MCF 10A (cell line): ENCODE measurements around the gene FIZ1. TPM values are rescaled to one million over a fixed set of nuclear protein-coding genes. Genes with fewer than 3 reads are reported as not detected.
A peak's percentile ranks its signal among the peaks of the same experiment; 100 is the strongest.

Experiments used
- BruUV-seq: library from RNA; stranded (reverse); fragments of 400-500 nt; replicated peaks from 2 replicates; lab custom pipeline; 2021; lab: Mats Ljungman, UMichigan
- CTCF ChIA-PET: fragments of 300-600 bp; sonication (Branson Sonifier 250); formaldehyde crosslinking; extraction: SDS; loops from one replicate; lab custom pipeline; 2021; ENCODE audit warnings: antibody characterized with exemption, inconsistent platforms; lab: Yijun Ruan, JAX
- POLR2A ChIA-PET: fragments of 300-600, 350-650 bp; sonication (Branson Sonifier 250); formaldehyde crosslinking; extraction: SDS; loops from one replicate; lab custom pipeline; 2020; ENCODE audit warnings: antibody characterized with exemption, inconsistent platforms; lab: Yijun Ruan, JAX
- DNase-seq: peaks from one replicate; pipeline ENCODE4 v3.0.0-alpha.2; 2018; ENCODE audit not compliant: unreplicated experiment
- H3K27ac Mint-ChIP-seq: one replicate; pipeline ENCODE4 v1.8.0; 2022; ENCODE audit warnings: mild to moderate bottlenecking, low read depth, mixed read lengths; ENCODE audit not compliant: unreplicated experiment
- H3K27me3 Mint-ChIP-seq: one replicate; pipeline ENCODE4 v1.8.0; 2022; ENCODE audit warnings: mixed read lengths; ENCODE audit not compliant: insufficient read depth, unreplicated experiment
- H3K36me3 Mint-ChIP-seq: one replicate; pipeline ENCODE4 v1.8.0; 2022; ENCODE audit warnings: mild to moderate bottlenecking, moderate library complexity, mixed read lengths; ENCODE audit not compliant: insufficient read depth, unreplicated experiment
- H3K4me1 Mint-ChIP-seq: one replicate; pipeline ENCODE4 v1.8.0; 2022; ENCODE audit warnings: mixed read lengths; ENCODE audit not compliant: insufficient read depth, unreplicated experiment
- H3K4me3 Mint-ChIP-seq: one replicate; pipeline ENCODE4 v1.8.0; 2022; ENCODE audit warnings: mild to moderate bottlenecking, moderate library complexity, mixed read lengths; ENCODE audit not compliant: unreplicated experiment
- H3K9me3 Mint-ChIP-seq: one replicate; pipeline ENCODE4 v1.8.0; 2022; ENCODE audit warnings: mixed read lengths; ENCODE audit not compliant: unreplicated experiment
- CTCF ChIP-seq: fragments of 200-600 bp; IDR thresholded peaks from one replicate; pipeline ENCODE4 v1.8.0; 2022; ENCODE audit warnings: antibody characterized with exemption, mild to moderate bottlenecking; ENCODE audit not compliant: unreplicated experiment
- intact Hi-C: fragments of 100-400 bp; cut with micrococcal nuclease; formaldehyde crosslinking; loops from 2 replicates; pipeline ENCODE4 v1.14.1; 2022
- total RNA-seq: library from RNA; stranded (reverse); gene quantifications from 2 replicates; pipeline ENCODE4 v1.2.3, GENCODE V29; 2022

Gene FIZ1
- total RNA-seq, 1 experiment from 2014 or later = 16.3 TPM

- POLR2A ChIA-PET = interaction anchor here (0.7 to 3.0 kb wide), 11 partner anchors 8 to 1194 kb away, joined by 3 to 25 read pairs (median 6); partner anchors contain the start of genes FIZ1, LENG8, TMEM238 and U2AF2
- no peaks in the 10 kb centered on the region for H3K9me3 Mint-ChIP-seq
- peaks cover 59% of the 10 kb centered on the region for H3K36me3 Mint-ChIP-seq
- no peak for DNase-seq
- CTCF ChIA-PET = interaction anchor here (0.5 to 1.5 kb wide), 3 partner anchors 12 to 15 kb away, joined by 3 to 4 read pairs (median 3); no protein-coding TSS in a partner anchor
- H3K27me3 Mint-ChIP-seq = no peaks in the 10 kb centered on the region
- no peak for TF ChIP-seq CTCF
- peaks cover 18% of the 10 kb centered on the region for H3K4me1 Mint-ChIP-seq
- no TSS peak for BruUV-seq
- peak overlapping the region; percentile 82 for H3K4me3 Mint-ChIP-seq
- intact Hi-C loops = loop anchor here (1.0 kb wide), 2 partner anchors 11 to 43 kb away; partner anchors contain the start of gene FIZ1
- peak overlapping the region; percentile 94 for H3K27ac Mint-ChIP-seq
These were observed 43.1 kb upstream of the FIZ1 start for GRCh38 chr19:55642153-55643002.

GRCh38 chr19:55641426-55642152, 42.3 kb upstream of the FIZ1 start:
- Mint-ChIP-seq H3K9me3 (no peaks in the 10 kb centered on the region), H3K4me1 (peaks cover 20% of the 10 kb centered on the region), H3K27ac (peak overlapping the region; percentile 49), H3K36me3 (peaks cover 51% of the 10 kb centered on the region), H3K27me3 (no peaks in the 10 kb centered on the region), H3K4me3 (peak overlapping the region; percentile 82)
- ChIA-PET POLR2A (interaction anchor here (1.0 to 3.0 kb wide), 6 partner anchors 9 to 257 kb away, joined by 3 to 25 read pairs (median 12); partner anchors contain the start of genes FIZ1, TMEM238 and U2AF2), CTCF (interaction anchor here (0.5 kb wide), 1 partner anchor 11 kb away, joined by 3 read pairs; no protein-coding TSS in a partner anchor)
- intact Hi-C loops = loop anchor here (1.0 kb wide), 1 partner anchor 42 kb away; the partner anchor contains the start of gene FIZ1
- peak; percentile 37 for DNase-seq
- no peak for TF ChIP-seq CTCF
- no TSS peak for BruUV-seq

GRCh38 chr19:55640577-55641425, 41.5 kb upstream of the FIZ1 start, which contains the start of gene ZNF580:
Gene ZNF580 (plus strand): TSS chr19:55641002. CDS start chr19:55642509, 1,507 bp downstream.
- Mint-ChIP-seq H3K27me3 (no peaks in the 10 kb centered on the region), H3K9me3 (no peaks in the 10 kb centered on the region), H3K4me1 (peaks cover 28% of the 10 kb centered on the region), H3K27ac (peak within 1 kb of the TSS; percentile 49), H3K36me3 (peaks cover 43% of the 10 kb centered on the region), H3K4me3 (peak within 1 kb of the TSS; percentile 82)
- TF ChIP-seq CTCF = no peak
- POLR2A ChIA-PET = interaction anchor here (0.8 to 1.0 kb wide), 2 partner anchors 14 to 16 kb away, joined by 3 to 6 read pairs; partner anchors contain the start of gene U2AF2
- intact Hi-C loops = no loop called here
- BruUV-seq = no TSS peak
- CTCF ChIA-PET = interaction anchor here (0.5 to 0.6 kb wide), 2 partner anchors 186 to 1468 kb away, joined by 3 read pairs; partner anchors contain the start of gene TMC4
- DNase-seq = peak; percentile 55
